Measurements from ENCODE around the gene GRM7. TPM values are rescaled to one million over a fixed set of nuclear protein-coding genes. Genes with fewer than 3 reads are reported as not detected.

The GRM7 gene
- total and polyA plus RNA-seq, 2 experiments from 2014 or later = 0.40 TPM; not detected in 1

- TF ChIP-seq, protein P1, sequence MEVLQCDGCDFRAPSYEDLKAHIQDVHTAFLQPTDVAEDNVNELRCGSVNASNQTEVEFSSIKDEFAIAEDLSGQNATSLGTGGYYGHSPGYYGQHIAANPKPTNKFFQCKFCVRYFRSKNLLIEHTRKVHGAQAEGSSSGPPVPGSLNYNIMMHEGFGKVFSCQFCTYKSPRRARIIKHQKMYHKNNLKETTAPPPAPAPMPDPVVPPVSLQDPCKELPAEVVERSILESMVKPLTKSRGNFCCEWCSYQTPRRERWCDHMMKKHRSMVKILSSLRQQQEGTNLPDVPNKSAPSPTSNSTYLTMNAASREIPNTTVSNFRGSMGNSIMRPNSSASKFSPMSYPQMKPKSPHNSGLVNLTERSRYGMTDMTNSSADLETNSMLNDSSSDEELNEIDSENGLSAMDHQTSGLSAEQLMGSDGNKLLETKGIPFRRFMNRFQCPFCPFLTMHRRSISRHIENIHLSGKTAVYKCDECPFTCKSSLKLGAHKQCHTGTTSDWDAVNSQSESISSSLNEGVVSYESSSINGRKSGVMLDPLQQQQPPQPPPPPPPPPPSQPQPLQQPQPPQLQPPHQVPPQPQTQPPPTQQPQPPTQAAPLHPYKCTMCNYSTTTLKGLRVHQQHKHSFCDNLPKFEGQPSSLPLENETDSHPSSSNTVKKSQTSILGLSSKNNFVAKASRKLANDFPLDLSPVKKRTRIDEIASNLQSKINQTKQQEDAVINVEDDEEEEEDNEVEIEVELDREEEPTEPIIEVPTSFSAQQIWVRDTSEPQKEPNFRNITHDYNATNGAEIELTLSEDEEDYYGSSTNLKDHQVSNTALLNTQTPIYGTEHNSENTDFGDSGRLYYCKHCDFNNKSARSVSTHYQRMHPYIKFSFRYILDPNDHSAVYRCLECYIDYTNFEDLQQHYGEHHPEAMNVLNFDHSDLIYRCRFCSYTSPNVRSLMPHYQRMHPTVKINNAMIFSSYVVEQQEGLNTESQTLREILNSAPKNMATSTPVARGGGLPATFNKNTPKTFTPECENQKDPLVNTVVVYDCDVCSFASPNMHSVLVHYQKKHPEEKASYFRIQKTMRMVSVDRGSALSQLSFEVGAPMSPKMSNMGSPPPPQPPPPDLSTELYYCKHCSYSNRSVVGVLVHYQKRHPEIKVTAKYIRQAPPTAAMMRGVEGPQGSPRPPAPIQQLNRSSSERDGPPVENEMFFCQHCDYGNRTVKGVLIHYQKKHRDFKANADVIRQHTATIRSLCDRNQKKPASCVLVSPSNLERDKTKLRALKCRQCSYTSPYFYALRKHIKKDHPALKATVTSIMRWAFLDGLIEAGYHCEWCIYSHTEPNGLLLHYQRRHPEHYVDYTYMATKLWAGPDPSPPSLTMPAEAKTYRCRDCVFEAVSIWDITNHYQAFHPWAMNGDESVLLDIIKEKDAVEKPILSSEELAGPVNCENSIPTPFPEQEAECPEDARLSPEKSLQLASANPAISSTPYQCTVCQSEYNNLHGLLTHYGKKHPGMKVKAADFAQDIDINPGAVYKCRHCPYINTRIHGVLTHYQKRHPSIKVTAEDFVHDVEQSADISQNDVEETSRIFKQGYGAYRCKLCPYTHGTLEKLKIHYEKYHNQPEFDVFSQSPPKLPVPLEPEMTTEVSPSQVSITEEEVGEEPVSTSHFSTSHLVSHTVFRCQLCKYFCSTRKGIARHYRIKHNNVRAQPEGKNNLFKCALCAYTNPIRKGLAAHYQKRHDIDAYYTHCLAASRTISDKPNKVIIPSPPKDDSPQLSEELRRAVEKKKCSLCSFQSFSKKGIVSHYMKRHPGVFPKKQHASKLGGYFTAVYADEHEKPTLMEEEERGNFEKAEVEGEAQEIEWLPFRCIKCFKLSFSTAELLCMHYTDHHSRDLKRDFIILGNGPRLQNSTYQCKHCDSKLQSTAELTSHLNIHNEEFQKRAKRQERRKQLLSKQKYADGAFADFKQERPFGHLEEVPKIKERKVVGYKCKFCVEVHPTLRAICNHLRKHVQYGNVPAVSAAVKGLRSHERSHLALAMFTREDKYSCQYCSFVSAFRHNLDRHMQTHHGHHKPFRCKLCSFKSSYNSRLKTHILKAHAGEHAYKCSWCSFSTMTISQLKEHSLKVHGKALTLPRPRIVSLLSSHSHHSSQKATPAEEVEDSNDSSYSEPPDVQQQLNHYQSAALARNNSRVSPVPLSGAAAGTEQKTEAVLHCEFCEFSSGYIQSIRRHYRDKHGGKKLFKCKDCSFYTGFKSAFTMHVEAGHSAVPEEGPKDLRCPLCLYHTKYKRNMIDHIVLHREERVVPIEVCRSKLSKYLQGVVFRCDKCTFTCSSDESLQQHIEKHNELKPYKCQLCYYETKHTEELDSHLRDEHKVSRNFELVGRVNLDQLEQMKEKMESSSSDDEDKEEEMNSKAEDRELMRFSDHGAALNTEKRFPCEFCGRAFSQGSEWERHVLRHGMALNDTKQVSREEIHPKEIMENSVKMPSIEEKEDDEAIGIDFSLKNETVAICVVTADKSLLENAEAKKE (CRISPR knock-in tag; IDR thresholded peaks at IDR 0.05) = no peak
- TF ChIP-seq EZH2 (IDR thresholded peaks at IDR 0.05; ENCODE audit: low read depth, unreplicated experiment) (no peak), POLR2AphosphoS5 (IDR thresholded peaks at IDR 0.05; ENCODE audit: low read depth) (no peak), ZNF114 (CRISPR knock-in tag; IDR thresholded peaks at IDR 0.05) (no peak), JUNB (IDR thresholded peaks at IDR 0.05; ENCODE audit: unreplicated experiment) (no peak)
Measured at GRCh38 chr3:7095116-7095515, 234.2 kb downstream of the GRM7 start (continued).

DNA sequence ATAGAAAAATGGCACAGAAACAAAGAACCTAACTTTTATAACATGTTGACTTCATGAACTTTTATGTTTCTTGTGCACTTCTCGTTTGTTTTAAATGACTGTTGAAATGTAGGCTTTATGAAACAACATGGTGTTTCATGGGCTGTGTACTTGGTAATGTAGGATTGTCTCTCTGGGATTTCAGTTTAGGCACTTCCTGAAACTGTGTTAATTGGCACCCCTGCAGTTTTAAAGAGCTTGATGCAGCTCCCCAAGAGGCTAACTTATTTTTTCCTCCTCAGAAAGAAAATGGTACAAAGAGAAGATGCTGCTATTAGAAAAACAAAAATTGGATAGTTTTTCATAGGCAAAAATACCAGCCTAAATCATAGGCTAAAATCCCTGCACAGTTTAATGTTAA, 239.2 kb downstream of the GRM7 start:
- Histone ChIP-seq H2AFZ (no peak overlapping the region), H3F3A (replicated peaks; ENCODE audit: low read depth) (0 out of 2 replicates have a peak, but pooled peaks cover 3% of the 10 kb centered on the region), H3K4me1 (ENCODE audit: insufficient read depth) (no peaks in the 10 kb centered on the region), H4K20me1 (replicated peaks; ENCODE audit: insufficient read depth) (no peaks in the 10 kb centered on the region), H3K27ac (ENCODE audit: low read depth) (no peak overlapping the region), H3K9me2 (ENCODE audit: insufficient read depth) (no peaks in the 10 kb centered on the region), H3K79me2 (replicated peaks; ENCODE audit: insufficient read depth) (no peaks in the 10 kb centered on the region), H3K36me3 (ENCODE audit: insufficient read depth) (peaks cover 7% of the 10 kb centered on the region; the same call in 1 of the 2 replicates), H3K4me3 (no peak overlapping the region), H3K4me2 (no peak overlapping the region), H3K27me3 (ENCODE audit: insufficient read depth) (no peaks in the 10 kb centered on the region)
- Mint-ChIP-seq H3K9me3 (peaks cover 73% of the 10 kb centered on the region), H3K36me3 (ENCODE audit: low read depth) (peaks cover 3% of the 10 kb centered on the region; the same call in 1 of the 3 replicates), H3K27ac (no peak overlapping the region), H3K4me3 (no peak overlapping the region), H3K4me1 (no peaks in the 10 kb centered on the region), H3K27me3 (ENCODE audit: insufficient read depth, low read depth, poor library complexity) (no peaks in the 10 kb centered on the region)
- DNase-seq (ENCODE audit: low spot score) (no peak), ATAC-seq (no peak)
- TF ChIP-seq, protein P2, sequence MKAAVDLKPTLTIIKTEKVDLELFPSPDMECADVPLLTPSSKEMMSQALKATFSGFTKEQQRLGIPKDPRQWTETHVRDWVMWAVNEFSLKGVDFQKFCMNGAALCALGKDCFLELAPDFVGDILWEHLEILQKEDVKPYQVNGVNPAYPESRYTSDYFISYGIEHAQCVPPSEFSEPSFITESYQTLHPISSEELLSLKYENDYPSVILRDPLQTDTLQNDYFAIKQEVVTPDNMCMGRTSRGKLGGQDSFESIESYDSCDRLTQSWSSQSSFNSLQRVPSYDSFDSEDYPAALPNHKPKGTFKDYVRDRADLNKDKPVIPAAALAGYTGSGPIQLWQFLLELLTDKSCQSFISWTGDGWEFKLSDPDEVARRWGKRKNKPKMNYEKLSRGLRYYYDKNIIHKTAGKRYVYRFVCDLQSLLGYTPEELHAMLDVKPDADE (IDR thresholded peaks at IDR 0.05) = no peak
- TF ChIP-seq STAT1 (IDR thresholded peaks at IDR 0.05; ENCODE audit: unreplicated experiment) (no peak), CREB1 (CRISPR knock-in tag; IDR thresholded peaks at IDR 0.05; ENCODE audit: low read depth) (no peak), POLR2AphosphoS5 (IDR thresholded peaks at IDR 0.05; ENCODE audit: low read depth) (no peak), EZH2 (IDR thresholded peaks at IDR 0.05; ENCODE audit: low read depth, unreplicated experiment) (no peak), NANOG (IDR thresholded peaks at IDR 0.05; ENCODE audit: borderline replicate concordance) (no peak), JUNB (IDR thresholded peaks at IDR 0.05; ENCODE audit: unreplicated experiment) (no peak), ZNF331 (CRISPR knock-in tag; IDR thresholded peaks at IDR 0.05; ENCODE audit: low read depth) (no peak), EZH2phosphoT487 (IDR thresholded peaks at IDR 0.05; ENCODE audit: unreplicated experiment) (no peak)
- TF ChIP-seq, protein P3, sequence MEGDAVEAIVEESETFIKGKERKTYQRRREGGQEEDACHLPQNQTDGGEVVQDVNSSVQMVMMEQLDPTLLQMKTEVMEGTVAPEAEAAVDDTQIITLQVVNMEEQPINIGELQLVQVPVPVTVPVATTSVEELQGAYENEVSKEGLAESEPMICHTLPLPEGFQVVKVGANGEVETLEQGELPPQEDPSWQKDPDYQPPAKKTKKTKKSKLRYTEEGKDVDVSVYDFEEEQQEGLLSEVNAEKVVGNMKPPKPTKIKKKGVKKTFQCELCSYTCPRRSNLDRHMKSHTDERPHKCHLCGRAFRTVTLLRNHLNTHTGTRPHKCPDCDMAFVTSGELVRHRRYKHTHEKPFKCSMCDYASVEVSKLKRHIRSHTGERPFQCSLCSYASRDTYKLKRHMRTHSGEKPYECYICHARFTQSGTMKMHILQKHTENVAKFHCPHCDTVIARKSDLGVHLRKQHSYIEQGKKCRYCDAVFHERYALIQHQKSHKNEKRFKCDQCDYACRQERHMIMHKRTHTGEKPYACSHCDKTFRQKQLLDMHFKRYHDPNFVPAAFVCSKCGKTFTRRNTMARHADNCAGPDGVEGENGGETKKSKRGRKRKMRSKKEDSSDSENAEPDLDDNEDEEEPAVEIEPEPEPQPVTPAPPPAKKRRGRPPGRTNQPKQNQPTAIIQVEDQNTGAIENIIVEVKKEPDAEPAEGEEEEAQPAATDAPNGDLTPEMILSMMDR (conservative IDR thresholded peaks at IDR 0.05; ENCODE audit: low read depth in 2 of 2) = no peak
